GM18868 (cell line): ENCODE data around the gene UNC13B.

Source experiments
- ATAC-seq: cut with Tn5 transposase; IDR thresholded peaks from one replicate; pipeline ENCODE4 v1.9.1; 2021; ENCODE audit warnings: mild to moderate bottlenecking, moderate library complexity; ENCODE audit not compliant: unreplicated experiment

UNC13B gene

DNA sequence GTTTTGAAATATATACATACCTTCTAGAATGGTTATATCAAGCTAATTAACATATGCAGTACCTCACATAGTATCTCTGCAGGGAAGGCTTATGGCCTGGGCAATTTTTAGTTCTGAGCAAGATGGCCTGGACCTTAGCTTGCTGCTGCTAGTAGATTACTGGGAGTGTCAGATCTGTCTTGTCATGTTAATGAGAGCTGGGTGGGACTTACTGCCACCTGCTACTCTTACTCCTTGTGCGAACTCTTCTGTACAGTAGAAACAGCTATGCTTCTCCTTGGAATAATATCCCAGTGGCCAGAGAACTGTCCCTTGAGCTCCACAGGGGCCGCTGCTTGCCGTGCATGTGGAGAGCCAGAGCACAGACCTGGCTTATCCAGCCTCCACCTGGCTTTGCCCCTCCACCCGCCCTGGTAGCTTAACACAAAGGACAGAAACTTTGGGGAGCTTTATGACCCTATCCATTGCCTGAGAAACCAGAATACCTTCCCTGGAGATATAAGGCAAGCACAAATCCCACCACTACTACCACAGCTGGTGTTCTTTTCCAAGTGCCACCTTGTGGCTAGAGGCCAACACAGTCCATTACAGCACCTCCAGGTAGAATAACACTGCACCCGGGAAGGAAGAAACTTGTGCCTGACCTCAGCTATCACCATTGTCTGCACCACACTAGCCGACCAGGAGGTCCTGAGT, 253.7 kb downstream of the UNC13B start:
- no peak for ATAC-seq

DNA sequence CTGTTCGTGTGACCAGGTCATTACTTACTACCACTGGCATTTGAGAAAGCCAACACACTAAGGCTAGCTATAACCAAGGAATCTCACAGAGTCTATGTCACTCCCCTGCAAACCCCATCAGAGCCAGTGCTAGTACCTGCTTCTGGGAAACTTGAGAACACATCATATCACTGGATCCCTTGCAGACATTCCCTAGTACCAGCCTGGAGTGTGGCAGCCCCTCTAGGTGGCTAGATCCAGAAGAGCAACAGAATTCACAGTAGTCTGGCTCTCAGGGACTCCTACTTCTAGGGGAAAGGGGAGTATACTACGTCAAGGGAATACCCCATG, 254.3 kb downstream of the UNC13B start:
- no peak for ATAC-seq

DNA sequence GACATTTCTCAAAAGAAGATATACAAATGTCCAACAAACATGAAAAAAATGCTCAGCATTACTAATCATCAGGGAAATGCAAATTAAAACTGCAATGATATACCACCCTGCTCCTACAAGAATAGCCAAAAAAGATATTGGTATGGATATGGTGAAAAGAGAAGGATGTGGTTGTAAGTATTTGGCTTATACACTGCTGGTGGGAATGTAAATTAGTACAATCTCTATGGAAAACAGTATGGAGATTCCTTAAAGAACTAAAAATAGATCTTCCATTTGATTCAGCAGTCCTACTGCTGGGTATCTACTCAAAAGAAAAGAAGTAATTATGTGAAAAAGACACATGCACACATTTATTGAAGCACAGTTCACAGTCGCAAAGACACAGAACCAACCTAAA, 260.5 kb downstream of the UNC13B start:
- ATAC-seq = no peak

DNA sequence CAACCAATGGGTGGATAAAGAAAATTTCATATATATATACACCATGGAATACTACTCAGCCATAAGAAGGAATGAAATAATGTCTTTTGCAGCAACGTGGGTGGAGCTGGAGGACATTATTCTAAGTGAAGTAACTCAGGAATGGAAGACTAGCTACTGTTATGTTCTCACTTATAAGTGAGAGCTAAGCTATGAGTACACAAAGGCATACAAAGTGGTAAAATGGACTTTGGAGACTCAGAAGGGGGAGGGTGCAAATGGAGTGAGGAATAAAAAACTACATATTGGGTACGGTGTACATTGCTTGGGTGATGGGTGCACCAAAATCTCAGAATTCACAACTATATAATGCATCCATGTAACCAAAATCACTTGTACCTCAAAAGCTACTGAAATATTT, 260.9 kb downstream of the UNC13B start:
- ATAC-seq = no peak

DNA sequence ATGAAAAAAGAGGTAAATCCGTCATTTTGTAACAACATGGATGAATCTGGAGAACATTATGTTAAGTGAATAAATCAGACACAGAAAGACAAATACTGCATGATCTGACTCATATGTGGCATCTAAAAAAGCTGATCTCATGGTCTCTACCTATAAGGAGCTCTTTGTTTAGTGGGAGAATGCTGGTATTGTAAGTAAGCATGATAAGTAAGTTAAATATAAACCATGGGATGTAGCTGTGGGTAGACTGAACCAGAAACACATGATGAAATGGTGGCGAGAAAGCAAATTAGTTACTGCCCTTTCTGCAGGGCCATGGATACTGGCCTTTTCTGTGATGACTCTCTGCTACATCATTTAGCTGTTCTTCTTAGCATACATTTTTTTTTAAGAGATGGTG, 261.7 kb downstream of the UNC13B start:
- no peak for ATAC-seq

DNA sequence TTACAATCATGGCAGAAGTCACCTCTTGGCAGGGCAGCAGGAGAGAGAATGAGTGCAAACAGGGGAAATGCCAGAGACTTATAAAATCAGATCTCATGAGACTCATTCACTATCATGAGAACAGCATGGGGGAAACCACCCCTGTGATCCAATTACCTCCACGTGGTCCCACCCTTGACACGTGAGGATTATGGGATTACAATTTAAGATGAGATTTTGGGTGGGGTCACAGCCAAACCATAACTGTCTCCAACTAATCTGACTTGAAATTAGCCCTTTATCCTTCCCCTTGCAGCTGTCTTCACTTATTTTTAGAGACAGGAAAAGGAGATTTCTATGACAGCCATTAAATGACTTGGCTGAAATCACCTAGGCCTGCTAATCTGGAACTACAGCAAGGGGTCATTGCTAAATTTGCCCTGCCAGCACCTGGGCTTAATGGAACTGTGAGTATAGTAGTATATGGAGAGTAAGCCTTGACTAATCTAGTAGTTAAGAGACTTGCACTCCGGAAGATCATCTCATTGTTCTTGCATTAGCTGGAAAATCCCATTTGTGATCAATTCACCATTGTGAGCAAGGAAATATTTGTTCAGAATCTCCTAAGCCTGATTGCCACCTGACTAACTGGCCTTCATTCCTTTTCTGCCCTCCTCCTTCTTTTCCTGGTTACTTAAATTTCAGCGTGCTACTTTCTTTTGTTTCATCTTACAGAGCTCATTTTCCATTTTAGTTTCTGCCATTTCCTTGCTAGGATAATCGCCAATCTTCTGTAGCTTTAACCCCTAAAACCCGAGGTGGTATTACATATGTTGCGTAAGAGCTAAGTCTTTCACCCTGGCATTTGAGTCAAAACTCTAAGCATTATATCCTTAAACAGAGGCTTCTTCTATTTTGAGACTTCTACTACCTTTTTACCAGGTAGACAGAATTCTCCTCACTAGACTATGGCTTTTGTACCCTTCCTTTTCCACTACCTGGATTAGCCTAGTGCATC, 262.8 kb downstream of the UNC13B start:
- ATAC-seq = no peak

DNA sequence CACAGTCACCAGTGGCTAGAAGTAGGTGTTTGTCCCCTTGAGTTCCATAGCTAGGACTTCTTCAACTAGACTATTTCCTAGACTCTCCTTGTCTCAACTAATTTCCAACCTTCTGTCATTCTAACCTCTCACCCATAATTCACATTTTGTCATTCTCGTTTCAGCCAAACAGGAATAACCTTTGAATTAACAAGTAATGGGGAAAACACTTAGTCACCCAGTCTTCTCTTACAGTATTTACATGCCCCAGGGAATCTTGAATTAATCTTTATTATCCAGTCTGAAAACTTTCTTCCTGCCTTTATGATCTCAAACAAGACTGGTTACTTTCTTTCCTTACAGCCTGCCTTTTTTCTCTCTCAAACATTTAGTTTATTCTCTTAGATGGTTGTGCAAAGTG, 264.8 kb downstream of the UNC13B start:
- ATAC-seq = no peak

DNA sequence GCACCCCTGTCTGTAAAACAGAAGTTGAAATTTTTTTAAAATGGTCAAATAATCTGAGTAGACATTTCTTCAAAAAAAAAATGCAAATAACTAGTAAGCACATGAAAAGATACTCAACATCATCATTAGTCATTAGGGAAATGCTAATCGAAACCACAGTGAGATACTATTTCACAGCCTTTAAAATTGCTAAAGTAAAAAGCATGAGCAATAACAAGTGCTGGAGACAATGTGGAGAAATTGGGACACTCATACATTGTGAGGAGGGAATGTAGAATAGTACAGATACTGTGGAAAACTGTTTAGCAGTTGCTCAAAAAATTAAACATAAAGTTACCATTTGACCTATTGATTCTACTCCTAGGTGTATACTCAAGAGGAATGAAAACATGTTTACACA, 269.7 kb downstream of the UNC13B start:
- ATAC-seq = no peak

DNA sequence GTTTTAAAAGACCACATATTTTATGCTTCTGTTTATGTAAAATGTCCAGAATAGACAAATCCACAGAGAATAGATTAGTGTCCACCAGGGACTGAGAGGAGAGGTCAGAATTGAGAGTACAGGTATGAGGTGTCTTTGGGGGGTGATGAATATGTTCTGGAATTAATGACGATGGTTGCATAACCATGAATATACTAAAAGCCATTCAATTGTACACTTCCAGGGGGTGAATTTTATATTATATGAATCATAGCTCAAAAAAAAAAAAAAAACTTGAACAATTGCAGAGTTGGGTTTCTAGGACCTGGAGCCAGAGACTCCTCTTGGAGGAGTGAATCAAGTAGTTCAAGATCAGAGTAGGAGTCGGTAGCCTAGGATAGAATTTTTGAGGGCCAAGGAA, 270.3 kb downstream of the UNC13B start:
- ATAC-seq = no peak

DNA sequence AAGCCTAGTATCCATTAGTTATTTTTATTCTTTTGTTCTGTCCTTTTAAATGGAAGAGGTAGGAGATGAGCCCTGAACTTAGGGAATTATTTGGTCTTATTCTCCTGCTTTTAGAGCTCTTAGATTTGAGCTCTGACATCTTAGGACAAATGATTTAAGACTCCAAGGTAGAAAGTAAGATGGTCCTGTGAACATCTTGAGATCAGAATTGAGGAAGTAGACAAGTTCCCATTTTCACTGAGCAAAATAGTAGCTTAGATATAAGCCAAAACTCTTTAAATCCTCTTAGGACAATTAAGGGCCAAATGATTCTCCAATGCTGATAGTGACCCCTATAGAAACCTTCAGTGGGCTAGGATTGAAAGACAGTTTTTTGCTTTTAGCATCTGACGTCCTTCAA, 275.1 kb downstream of the UNC13B start:
- ATAC-seq = no peak

DNA sequence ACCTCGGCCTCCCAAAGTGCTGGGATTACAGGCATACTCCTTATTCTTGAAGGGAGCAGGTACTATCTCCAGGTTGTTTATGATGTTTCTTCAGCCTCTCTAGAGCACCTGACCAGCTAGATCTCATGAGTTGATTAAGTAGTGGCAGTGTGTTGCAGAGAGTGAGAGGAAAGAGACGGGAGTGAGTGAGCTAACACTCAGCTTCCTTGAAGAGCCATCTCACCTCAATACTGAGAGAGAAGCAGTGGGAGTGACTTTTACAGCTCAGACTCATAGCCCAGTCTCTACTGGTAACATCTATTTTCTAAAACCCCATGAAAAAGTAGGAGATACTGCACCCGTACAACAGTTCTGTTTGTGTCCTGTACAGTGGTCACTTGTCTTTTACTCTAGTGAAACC, 284.2 kb downstream of the UNC13B start:
- ATAC-seq = no peak

DNA sequence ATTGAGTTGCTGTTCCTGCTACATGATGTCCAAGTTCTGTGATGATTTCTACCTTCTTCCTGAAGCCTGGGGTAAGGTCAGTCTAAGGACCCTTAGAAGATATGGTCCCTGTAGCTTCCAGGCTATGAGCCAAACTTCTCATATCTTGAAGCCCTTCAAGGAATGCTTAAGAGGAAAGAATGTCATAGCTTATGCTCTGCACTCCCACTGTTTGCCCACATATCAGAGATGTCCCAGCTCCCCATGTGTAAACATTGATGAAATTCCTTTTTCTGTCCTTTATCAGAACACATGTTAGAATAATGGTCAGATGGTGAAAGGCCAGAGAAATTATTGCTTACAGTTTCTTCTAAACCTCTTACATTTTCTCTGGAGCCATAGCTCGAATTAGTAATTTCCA, 286.7 kb downstream of the UNC13B start:
- ATAC-seq = no peak

DNA sequence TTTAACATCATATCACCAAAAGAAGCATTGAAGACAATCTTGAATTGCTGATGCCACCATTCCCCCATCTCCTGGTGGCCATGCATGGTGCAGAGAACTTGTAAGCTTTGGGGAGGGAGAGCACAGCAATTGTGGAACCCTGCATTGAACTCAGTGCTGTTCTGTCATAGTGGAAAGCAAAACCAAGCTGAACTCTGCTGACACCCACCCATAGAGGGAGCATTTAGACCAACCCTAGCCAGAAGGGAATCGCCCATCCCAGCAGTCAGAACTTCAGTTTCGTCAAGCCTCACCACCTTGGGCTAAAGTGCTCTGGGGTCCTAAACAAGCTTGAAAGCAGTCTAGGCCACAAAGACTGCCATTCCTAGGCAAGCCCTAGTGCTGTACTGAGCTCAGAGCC, 290.7 kb downstream of the UNC13B start:
- no peak for ATAC-seq

DNA sequence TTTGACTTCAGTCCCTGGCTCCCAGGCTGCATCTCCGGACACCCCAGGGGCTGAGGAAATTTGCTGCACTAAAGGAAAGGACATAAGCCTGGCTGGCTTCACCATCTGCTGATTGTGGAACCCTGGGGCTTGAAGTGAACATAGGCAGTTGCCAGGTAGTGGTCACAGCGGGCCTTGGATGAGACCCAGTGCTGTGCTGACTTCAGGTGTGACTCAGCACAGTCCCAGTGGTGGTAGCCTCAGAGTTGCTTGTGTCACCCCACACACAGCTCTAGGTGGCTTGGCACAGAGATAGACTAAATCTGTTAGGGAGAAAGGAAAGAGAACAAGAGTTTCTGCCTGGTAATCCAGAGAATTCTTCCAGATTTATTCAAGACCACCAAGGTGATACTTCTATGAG, 292.0 kb downstream of the UNC13B start:
- no peak for ATAC-seq
